ENCODE measurements around the gene CCDC34. TPM values are rescaled to one million over a fixed set of nuclear protein-coding genes. Genes with fewer than 3 reads are reported as not detected.

CCDC34 gene
- total RNA-seq: 1.4 TPM

DNA sequence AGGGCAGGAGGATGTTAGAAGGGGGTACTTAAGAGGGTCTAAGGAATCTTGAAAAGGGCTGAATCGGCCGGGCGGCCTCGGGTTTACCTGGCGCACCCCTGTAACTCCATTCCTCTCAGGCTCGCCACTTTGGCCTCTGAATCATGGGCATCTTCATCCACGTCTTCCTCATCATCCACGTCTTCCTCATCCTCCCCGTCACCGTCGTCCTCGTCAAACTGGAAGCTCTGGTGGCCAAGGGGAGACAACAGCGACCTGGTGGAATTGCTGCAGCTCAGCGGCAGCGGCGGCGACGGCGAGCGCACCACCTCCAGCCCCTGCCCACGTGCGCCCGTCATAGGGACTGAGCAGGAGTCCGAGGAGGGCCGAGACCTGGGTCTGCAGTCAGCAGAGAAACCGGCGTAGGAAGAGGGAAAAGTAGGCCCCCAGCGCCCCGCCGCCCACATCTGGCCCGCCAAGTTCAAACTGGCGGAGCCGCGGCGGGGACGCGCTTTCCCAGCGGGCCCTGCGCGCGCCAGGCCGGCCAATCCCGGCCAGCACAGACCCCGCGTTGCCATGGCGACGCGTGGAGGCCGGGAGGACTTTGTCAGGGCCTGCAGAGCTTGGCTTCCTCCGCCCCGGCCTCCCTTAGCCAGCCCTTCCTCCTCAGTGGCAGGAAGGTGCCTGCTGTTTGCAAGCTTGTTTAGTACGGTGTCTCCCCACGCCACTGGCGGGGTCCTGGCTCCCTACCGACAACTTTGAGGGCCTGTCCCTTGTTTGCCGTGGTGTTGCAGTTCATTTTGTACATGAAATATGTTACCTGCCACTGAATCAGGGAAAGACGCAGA, at the start of gene CCDC34:
CCDC34 (minus strand) TSS at position 467 of the 827 bp plus-strand sequence; CDS start at position 446, 21 bp downstream.
- peak within 1 kb of the TSS; percentile 61 for H3K4me3 ChIP-seq (ENCODE audit: low read length)
- no peaks in the 10 kb centered on the region for H3K9me3 ChIP-seq (ENCODE audit: low read depth, low read length)
- peaks cover 14% of the 10 kb centered on the region for H3K4me1 ChIP-seq (ENCODE audit: insufficient read depth, low read length)
- no peaks in the 10 kb centered on the region for H3K27me3 ChIP-seq (ENCODE audit: insufficient read depth, low read length)

- Histone ChIP-seq H3K9me3 (ENCODE audit: low read depth, low read length) (no peaks in the 10 kb centered on the region), H3K4me1 (ENCODE audit: insufficient read depth, low read length) (no peaks in the 10 kb centered on the region), H3K4me3 (ENCODE audit: low read length) (no peak overlapping the region), H3K27me3 (ENCODE audit: insufficient read depth, low read length) (no peaks in the 10 kb centered on the region)
Observed at GRCh38 chr11:27412192-27412691, 49.2 kb upstream of the CCDC34 start.

DNA sequence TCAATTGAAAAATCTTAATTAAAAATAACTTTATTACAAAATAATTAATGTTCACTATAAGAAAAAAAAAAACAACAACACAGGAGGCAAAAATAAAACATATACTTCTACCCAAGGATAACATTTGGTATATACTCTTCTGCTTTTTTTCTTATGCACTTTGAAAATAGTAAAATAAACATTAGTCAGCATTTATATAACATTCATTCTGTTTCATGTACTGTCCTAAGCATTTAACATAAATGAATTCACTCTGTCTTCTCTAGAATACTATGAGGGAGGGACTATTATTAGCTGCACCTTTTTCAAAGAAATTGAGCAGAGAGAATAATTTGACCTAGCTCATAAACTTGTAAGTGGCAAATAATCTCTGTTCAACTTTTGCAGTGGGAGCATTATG, 48.3 kb upstream of the CCDC34 start:
- Histone ChIP-seq H3K9me3 (ENCODE audit: low read depth, low read length) (no peaks in the 10 kb centered on the region), H3K4me3 (ENCODE audit: low read length) (no peak overlapping the region), H3K27me3 (ENCODE audit: insufficient read depth, low read length) (no peaks in the 10 kb centered on the region)

GRCh38 chr11:27410272-27410671, 47.3 kb upstream of the CCDC34 start:
- no peaks in the 10 kb centered on the region for H3K4me1 ChIP-seq (ENCODE audit: insufficient read depth, low read length)
- H3K27me3 ChIP-seq (ENCODE audit: insufficient read depth, low read length): no peaks in the 10 kb centered on the region

More for the DNA sequence above, 48.3 kb upstream of the CCDC34 start:
- no peaks in the 10 kb centered on the region for H3K4me1 ChIP-seq (ENCODE audit: insufficient read depth, low read length)

GRCh38 chr11:27409742-27410141, 46.7 kb upstream of the CCDC34 start:
- no peaks in the 10 kb centered on the region for H3K9me3 ChIP-seq (ENCODE audit: low read depth, low read length)
- H3K27me3 ChIP-seq (ENCODE audit: insufficient read depth, low read length): no peaks in the 10 kb centered on the region
- no peak overlapping the region for H3K4me3 ChIP-seq (ENCODE audit: low read length)
- H3K4me1 ChIP-seq (ENCODE audit: insufficient read depth, low read length): no peaks in the 10 kb centered on the region

More at GRCh38 chr11:27410272-27410671, 47.3 kb upstream of the CCDC34 start:
- Histone ChIP-seq H3K4me3 (ENCODE audit: low read length) (no peak overlapping the region), H3K9me3 (ENCODE audit: low read depth, low read length) (no peaks in the 10 kb centered on the region)

DNA sequence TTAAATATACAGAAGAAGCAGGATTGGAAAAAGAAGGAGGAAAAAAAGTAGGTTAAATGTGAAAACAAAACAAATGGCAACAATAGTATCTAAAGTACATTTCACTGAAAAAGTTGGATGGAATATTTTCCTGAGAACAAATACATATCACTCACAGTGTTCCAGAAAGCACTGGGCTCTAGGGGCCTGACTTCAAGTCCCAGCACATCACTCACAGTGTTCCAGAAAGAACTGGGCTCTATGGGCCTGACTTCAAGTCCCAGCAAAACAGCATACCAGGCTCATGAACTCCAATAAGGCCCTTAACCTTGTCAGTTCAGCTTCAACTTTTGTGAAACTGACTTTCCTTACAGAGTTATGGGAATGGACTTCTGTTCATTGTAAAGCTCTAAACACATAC, 46.0 kb upstream of the CCDC34 start:
- Histone ChIP-seq H3K27me3 (ENCODE audit: insufficient read depth, low read length) (no peaks in the 10 kb centered on the region), H3K9me3 (ENCODE audit: low read depth, low read length) (no peaks in the 10 kb centered on the region), H3K4me1 (ENCODE audit: insufficient read depth, low read length) (no peaks in the 10 kb centered on the region), H3K4me3 (ENCODE audit: low read length) (no peak overlapping the region)

DNA sequence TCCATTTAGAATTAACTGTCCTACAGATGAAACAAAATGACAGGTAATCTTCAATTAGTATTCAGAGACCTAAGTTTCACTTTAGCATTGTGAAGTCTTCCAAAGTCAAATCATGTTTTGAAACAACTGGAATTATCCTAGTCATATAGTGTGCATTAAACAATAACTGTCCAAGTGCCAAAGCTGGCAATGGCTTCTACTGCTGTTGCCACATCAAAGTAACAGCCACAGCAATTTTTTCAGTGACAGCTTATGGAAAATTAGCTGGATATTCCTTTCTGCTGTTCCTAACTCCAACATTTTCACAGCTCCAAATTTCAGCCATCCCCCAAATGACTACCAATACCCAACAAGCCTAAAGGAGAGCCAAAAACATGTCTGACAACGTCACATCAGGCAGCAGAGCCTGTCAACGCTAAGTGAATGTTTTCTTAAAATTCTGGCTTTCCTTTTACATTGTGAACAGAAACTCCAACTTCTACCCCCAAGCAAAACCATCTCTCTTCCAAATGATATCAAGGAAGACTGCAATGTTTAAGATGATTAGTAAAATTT, 45.3 kb upstream of the CCDC34 start:
- Histone ChIP-seq H3K9me3 (ENCODE audit: low read depth, low read length) (no peaks in the 10 kb centered on the region), H3K4me3 (ENCODE audit: low read length) (no peak overlapping the region)

GRCh38 chr11:27406498-27407354, 43.7 kb upstream of the CCDC34 start:
- no peaks in the 10 kb centered on the region for H3K27me3 ChIP-seq (ENCODE audit: insufficient read depth, low read length)
- no peaks in the 10 kb centered on the region for H3K4me1 ChIP-seq (ENCODE audit: insufficient read depth, low read length)
- H3K9me3 ChIP-seq (ENCODE audit: low read depth, low read length): no peaks in the 10 kb centered on the region
- H3K4me3 ChIP-seq (ENCODE audit: low read length): no peak overlapping the region

More for the DNA sequence above, 45.3 kb upstream of the CCDC34 start:
- H3K4me1 ChIP-seq (ENCODE audit: insufficient read depth, low read length): no peaks in the 10 kb centered on the region
- no peaks in the 10 kb centered on the region for H3K27me3 ChIP-seq (ENCODE audit: insufficient read depth, low read length)

DNA sequence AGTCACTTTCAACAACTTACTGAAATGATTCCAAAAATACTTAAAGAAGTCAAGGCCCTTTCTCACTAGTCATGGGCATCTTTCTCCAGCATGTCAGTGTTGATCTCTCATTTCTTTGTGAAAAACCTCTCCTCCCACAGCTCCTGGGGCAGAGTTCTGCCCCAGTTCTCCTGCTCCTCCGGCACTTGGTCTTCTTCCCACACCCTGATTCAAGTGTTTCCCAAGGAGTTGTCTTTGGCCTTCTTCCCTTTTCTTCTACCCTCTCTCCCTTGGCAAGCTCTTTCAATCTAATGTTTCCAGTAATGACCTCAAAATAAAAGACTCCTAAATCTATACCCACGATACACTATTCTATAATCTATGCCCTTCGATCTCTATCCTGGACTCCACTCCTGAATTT, 42.1 kb upstream of the CCDC34 start:
- no peaks in the 10 kb centered on the region for H3K4me1 ChIP-seq (ENCODE audit: insufficient read depth, low read length)
- no peak overlapping the region for H3K4me3 ChIP-seq (ENCODE audit: low read length)
- no peaks in the 10 kb centered on the region for H3K9me3 ChIP-seq (ENCODE audit: low read depth, low read length)
- no peaks in the 10 kb centered on the region for H3K27me3 ChIP-seq (ENCODE audit: insufficient read depth, low read length)

DNA sequence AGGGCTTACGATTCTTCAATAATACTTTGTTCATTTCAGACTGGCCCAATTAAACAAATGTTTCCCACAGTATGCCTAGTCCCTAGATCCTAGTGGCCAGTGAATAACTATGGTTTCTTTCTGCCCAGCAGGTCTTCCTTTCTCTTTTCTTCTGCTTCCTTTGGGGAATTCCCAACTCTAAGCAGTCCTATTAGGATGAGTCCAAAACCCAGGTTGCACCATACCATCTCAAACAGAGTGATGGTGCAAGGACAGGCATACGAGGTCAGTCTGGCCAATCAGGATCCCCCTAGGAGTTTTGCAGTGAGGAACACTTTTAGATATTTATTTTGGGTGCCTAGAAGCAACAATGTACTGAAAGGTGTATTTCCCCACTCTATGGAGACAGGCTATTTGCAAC, 41.4 kb upstream of the CCDC34 start:
- H3K4me1 ChIP-seq (ENCODE audit: insufficient read depth, low read length): no peaks in the 10 kb centered on the region
- no peaks in the 10 kb centered on the region for H3K9me3 ChIP-seq (ENCODE audit: low read depth, low read length)
- no peaks in the 10 kb centered on the region for H3K27me3 ChIP-seq (ENCODE audit: insufficient read depth, low read length)
- H3K4me3 ChIP-seq (ENCODE audit: low read length): no peak overlapping the region

DNA sequence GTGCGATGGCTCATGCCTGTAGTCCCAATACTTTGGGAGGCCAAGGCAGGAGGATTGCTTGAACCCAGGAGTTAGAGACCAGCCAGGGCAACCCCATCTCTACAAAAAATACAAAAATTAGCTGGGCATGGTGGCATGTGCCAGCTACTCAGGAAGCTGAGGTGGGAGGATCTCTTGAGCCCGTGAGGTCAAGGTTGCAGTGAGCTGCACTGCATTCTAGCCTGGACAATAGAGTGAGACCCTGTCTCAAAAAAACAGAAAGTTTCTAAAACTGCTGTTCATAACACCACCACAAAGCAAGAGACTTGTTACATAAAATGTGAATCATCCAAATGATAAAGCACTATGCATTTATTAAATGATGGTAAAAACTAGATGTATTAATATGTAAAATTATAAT, 40.2 kb upstream of the CCDC34 start:
- Histone ChIP-seq H3K9me3 (ENCODE audit: low read depth, low read length) (no peaks in the 10 kb centered on the region), H3K4me3 (ENCODE audit: low read length) (no peak overlapping the region), H3K4me1 (ENCODE audit: insufficient read depth, low read length) (no peaks in the 10 kb centered on the region), H3K27me3 (ENCODE audit: insufficient read depth, low read length) (no peaks in the 10 kb centered on the region)

DNA sequence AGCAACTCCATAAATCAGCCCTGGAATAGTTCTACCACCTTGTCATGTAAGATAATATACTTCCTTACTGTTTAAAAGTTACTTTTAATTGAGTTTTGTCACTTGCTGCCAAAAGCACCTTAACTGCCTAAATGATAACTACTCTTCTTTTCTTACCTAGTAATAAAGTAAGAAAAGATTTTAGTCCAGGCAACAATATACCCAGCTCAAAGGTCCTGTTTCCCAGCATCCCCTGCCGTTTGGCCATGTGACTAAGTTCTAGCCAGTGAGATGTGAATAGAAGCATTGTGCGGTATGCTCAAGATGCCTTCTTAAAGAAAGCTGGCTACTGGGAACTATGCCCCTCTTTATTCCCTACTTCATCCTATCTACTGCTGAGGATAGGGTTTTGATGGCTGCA, 39.4 kb upstream of the CCDC34 start:
- Histone ChIP-seq H3K9me3 (ENCODE audit: low read depth, low read length) (no peaks in the 10 kb centered on the region), H3K4me3 (ENCODE audit: low read length) (no peak overlapping the region), H3K27me3 (ENCODE audit: insufficient read depth, low read length) (no peaks in the 10 kb centered on the region), H3K4me1 (ENCODE audit: insufficient read depth, low read length) (no peaks in the 10 kb centered on the region)

- H3K4me1 ChIP-seq (ENCODE audit: insufficient read depth, low read length): no peaks in the 10 kb centered on the region
- H3K27me3 ChIP-seq (ENCODE audit: insufficient read depth, low read length): no peaks in the 10 kb centered on the region
Observed at GRCh38 chr11:27401833-27402316, 38.9 kb upstream of the CCDC34 start.

DNA sequence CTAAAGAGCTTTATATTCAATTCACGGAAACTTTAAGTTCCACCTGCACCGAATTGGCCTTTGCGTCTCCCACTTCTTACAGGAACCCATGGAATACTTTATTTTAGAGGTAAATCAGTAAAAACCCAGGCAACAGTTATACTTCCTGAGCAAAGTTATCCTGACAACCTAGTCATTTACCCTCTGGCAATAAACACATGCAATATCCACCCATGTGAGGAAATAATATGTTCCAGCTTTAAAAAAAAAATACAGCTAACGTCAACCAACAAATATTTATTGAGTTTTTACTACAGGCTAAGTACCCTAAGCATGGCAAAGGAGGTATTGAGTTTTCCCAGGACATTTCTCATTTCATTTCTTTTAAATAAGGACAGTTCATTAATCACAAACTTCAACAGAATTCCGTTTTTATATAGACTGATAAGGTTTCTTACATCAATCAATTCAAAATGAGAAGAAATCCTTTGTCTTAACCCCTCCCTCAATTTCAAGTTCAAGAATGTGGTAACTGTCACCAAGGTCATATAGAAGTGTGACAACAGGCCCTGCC, 38.3 kb upstream of the CCDC34 start:
- Histone ChIP-seq H3K4me1 (ENCODE audit: insufficient read depth, low read length) (no peaks in the 10 kb centered on the region), H3K4me3 (ENCODE audit: low read length) (no peak overlapping the region), H3K9me3 (ENCODE audit: low read depth, low read length) (no peaks in the 10 kb centered on the region), H3K27me3 (ENCODE audit: insufficient read depth, low read length) (no peaks in the 10 kb centered on the region)

More at GRCh38 chr11:27401833-27402316, 38.9 kb upstream of the CCDC34 start:
- Histone ChIP-seq H3K4me3 (ENCODE audit: low read length) (no peak overlapping the region), H3K9me3 (ENCODE audit: low read depth, low read length) (no peaks in the 10 kb centered on the region)

Data from mononuclear cell (primary cell).